Astrocyte of the cerebellum (primary cell): Measurements from ENCODE around the gene SKIC8.
"Not testable (repeated sequence)": the region's sequence is repeated elsewhere in the genome, so short reads cannot be mapped to it uniquely, and the experiment has no call there.

Experiments
- DNase-seq: peaks from one replicate; pipeline ENCODE4 v3.0.0-alpha.2; 2011; ENCODE audit warnings: low read depth
- H3K4me3 ChIP-seq: 2 replicates; pipeline ENCODE4 v1.5.1; 2011; ENCODE audit warnings: mild to moderate bottlenecking, low read depth, low read length, moderate library complexity
- CTCF ChIP-seq: IDR thresholded peaks from 2 replicates; pipeline ENCODE4 v1.5.1; 2012; ENCODE audit warnings: low read length, low read depth, moderate library complexity, mild to moderate bottlenecking; ENCODE audit errors: missing control alignments
- in situ Hi-C: cut with HindIII; loops from 2 replicates; pipeline ENCODE4 v1.10.0; 2017; ENCODE audit warnings: low sequenced_read_pairs

The SKIC8 gene

GRCh38 chr15:78255421-78256043 lies 43.9 kb downstream of the SKIC8 start:
- no peak for DNase-seq
- no peak for TF ChIP-seq CTCF
- in situ Hi-C loops = loop anchor here (5.0 kb wide), 1 partner anchor 58 kb away; no protein-coding TSS in a partner anchor
- no peak overlapping the region for H3K4me3 ChIP-seq

GRCh38 chr15:78251136-78251535 lies 48.3 kb downstream of the SKIC8 start:
- no peak for TF ChIP-seq CTCF
- H3K4me3 ChIP-seq = no peak overlapping the region
- in situ Hi-C loops = no loop called here
- DNase-seq = no peak

DNA sequence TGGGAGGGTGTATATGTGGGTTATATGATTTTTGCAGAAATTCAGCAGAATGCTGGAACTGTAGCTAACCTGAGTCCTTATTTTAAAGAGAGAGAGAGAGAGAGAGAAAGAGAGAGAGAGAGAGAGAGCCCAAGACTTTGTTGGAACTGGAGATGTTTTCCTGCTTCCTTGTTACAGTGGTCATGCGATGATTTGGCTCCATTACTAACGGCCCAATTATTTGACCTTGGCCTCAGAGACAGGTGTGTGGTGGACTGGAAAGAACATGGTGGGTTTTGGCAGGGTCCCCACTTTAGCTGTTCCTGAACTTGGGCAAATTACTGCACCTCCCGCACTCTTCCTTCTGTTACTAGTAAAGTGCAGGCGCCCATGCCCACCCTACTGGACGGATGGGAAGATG lies 50.3 kb downstream of the SKIC8 start:
- in situ Hi-C loops = no loop called here
- TF ChIP-seq CTCF = no peak
- H3K4me3 ChIP-seq = no peak overlapping the region
- DNase-seq = no peak

- no peak overlapping the region for H3K4me3 ChIP-seq
- no peak for TF ChIP-seq CTCF
- DNase-seq = no peak
- in situ Hi-C loops = no loop called here
Observed at GRCh38 chr15:78247911-78248310, 51.5 kb downstream of the SKIC8 start.

DNA sequence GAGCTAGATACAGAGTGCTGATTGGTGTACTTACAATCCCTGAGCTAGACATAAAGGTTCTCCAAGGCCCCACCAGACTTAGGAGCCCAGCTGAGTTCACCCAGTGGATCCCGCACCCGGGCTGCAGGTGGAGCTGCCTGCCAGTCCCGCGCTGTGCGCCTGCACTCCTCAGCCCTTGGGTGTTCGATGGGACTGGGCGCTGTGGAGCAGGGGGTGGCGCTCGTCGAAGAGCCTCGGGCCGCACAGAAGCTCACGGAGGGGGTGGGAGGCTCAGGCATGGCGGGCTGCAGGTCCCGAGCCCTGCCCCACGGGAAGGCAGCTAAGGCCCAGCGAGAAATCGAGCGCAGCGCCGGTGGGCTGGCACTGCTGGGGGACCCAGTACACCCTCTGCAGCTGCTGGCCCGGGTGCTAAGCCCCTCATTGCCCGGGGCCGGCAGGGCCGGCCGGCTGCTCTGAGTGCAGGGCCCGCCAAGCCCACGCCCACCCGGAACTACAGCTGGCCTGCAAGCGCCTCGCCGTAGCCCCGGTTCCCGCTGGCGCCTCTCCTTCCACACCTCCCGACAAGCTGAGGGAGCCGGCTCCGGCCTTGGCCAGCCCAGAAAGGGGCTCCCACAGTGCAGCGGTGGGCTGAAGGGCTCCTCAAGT lies 53.3 kb downstream of the SKIC8 start:
- DNase-seq, in situ Hi-C loops, H3K4me3 ChIP-seq: not testable (repeated sequence)

DNA sequence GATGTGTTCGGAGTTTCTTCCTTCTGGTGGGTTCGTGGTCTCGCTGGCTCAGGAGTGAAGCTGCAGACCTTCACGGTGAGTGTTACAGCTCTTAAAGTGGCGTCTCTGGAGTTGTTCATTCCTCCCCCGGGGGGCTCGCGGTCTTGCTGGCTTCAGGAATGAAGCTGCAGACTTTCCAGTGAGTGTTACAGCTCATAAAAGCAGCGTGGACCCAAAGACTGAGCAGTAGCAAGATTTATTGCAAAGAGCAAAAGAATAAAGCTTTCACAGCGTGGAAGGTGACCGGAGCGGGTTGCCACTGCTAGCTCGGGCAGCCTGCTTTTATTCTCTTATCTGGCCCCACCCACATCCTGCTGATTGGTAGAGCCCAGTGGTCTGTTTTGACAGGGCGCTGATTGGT lies 54.0 kb downstream of the SKIC8 start:
- in situ Hi-C loops, DNase-seq: not testable (repeated sequence)

GRCh38 chr15:78244893-78245292 lies 54.5 kb downstream of the SKIC8 start:
- no peak for TF ChIP-seq CTCF

More for the DNA sequence above, 54.0 kb downstream of the SKIC8 start:
- not testable (repeated sequence) for H3K4me3 ChIP-seq

DNA sequence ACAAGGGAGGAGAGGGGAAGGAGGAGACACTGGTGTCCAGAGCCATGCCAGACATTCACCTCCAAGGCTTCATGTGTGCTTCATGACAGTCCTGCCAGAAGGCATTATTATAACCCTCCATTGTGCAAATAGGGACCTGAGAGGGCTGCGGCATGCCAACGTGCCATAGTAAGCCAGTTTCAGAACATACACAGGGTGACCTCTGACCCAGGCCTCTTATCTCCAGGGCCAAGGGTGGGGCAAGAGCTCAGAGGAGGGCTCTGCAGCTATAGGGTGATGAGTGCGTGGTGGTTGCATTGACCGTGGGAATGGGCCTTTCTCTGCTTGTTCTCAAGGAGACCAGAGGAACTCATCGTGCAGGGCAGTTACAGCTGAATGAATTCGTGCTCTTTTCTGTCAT lies 55.3 kb downstream of the SKIC8 start:
- no peak for DNase-seq
- H3K4me3 ChIP-seq = no peak overlapping the region
- no peak for TF ChIP-seq CTCF
- in situ Hi-C loops = no loop called here

More at GRCh38 chr15:78244893-78245292, 54.5 kb downstream of the SKIC8 start:
- no peak for DNase-seq
- in situ Hi-C loops = no loop called here
- H3K4me3 ChIP-seq = no peak overlapping the region
